Left ventricle myocardium inferior (tissue), 1 donor: ENCODE results near the gene ARHGAP24. TPM values are rescaled to one million over a fixed set of nuclear protein-coding genes. Genes with fewer than 3 reads are reported as not detected.

ENCODE experiments used
- DNase-seq: peaks from one replicate; pipeline ENCODE4 v3.0.0-alpha.2; 2020
- H3K27ac ChIP-seq: fragments of 200-600 bp; replicated peaks from 2 replicates; pipeline ENCODE4 v1.8.0; 2021
- H3K27me3 ChIP-seq: fragments of 200-600 bp; 2 replicates; pipeline ENCODE4 v1.8.0; 2021; ENCODE audit warnings: low read depth
- H3K36me3 ChIP-seq: fragments of 200-600 bp; 2 replicates; pipeline ENCODE4 v1.8.0; 2021
- H3K4me1 ChIP-seq: fragments of 200-600 bp; 2 replicates; pipeline ENCODE4 v1.8.0; 2021
- H3K4me3 ChIP-seq: fragments of 200-600 bp; 2 replicates; pipeline ENCODE4 v1.8.0; 2021; ENCODE audit warnings: mild to moderate bottlenecking, moderate library complexity
- H3K9me3 ChIP-seq: fragments of 200-600 bp; replicated peaks from 2 replicates; pipeline ENCODE4 v1.8.0; 2021
- CTCF ChIP-seq: fragments of 200-600 bp; IDR thresholded peaks from 2 replicates; pipeline ENCODE4 v1.8.0; 2021; ENCODE audit warnings: antibody characterized with exemption, mild to moderate bottlenecking, borderline replicate concordance
- intact Hi-C: fragments of 100-400 bp; cut with micrococcal nuclease; formaldehyde crosslinking; loops from one replicate; pipeline ENCODE4 v1.11.0; 2022
- total RNA-seq: library from RNA; stranded (reverse); fragmentation: NEBNext Ultra II Directional; extraction: Animal tissue kit (Norgen Biotek cat#: 25700); gene quantifications from one replicate; pipeline ENCODE4 v1.2.1, GENCODE V29; 2021
- donor health status: DM: no; HTN: yes; CAD: no; lungs with severe emphysema.

Gene ARHGAP24
- total RNA-seq, 1 donor from 2014 or later: 13.7 TPM

- no peak overlapping the region for H3K4me3 ChIP-seq
- peaks cover 66% of the 10 kb centered on the region for H3K4me1 ChIP-seq
- TF ChIP-seq CTCF: peak; percentile 28
- H3K9me3 ChIP-seq: no peaks in the 10 kb centered on the region
- intact Hi-C loops: no loop called here
- no peak for DNase-seq
- no peaks in the 10 kb centered on the region for H3K27me3 ChIP-seq
- no peaks in the 10 kb centered on the region for H3K36me3 ChIP-seq
- H3K27ac ChIP-seq: peak overlapping the region; percentile 43
Observed at GRCh38 chr4:85826060-85826678, 351.2 kb downstream of the ARHGAP24 start.

- peaks cover 65% of the 10 kb centered on the region for H3K4me1 ChIP-seq
- TF ChIP-seq CTCF: no peak
- no peaks in the 10 kb centered on the region for H3K27me3 ChIP-seq
- peak overlapping the region; percentile 77 for H3K27ac ChIP-seq
- H3K36me3 ChIP-seq: no peaks in the 10 kb centered on the region
- no peak for DNase-seq
- H3K9me3 ChIP-seq: no peaks in the 10 kb centered on the region
- H3K4me3 ChIP-seq: peak overlapping the region; percentile 58
- intact Hi-C loops: no loop called here
Observed at GRCh38 chr4:85828027-85828890, 353.3 kb downstream of the ARHGAP24 start.

- intact Hi-C loops: no loop called here
- no peak for DNase-seq
- Histone ChIP-seq H3K4me3 (no peak overlapping the region), H3K27ac (no peak overlapping the region), H3K9me3 (no peaks in the 10 kb centered on the region), H3K36me3 (no peaks in the 10 kb centered on the region), H3K27me3 (no peaks in the 10 kb centered on the region), H3K4me1 (peaks cover 57% of the 10 kb centered on the region)
- no peak for TF ChIP-seq CTCF
Observed at GRCh38 chr4:85829276-85830051, 354.5 kb downstream of the ARHGAP24 start.

- intact Hi-C loops: no loop called here
- no peak for DNase-seq
- H3K27me3 ChIP-seq: no peaks in the 10 kb centered on the region
- H3K4me3 ChIP-seq: no peak overlapping the region
- no peaks in the 10 kb centered on the region for H3K36me3 ChIP-seq
- no peak overlapping the region for H3K27ac ChIP-seq
- H3K9me3 ChIP-seq: no peaks in the 10 kb centered on the region
- no peak for TF ChIP-seq CTCF
- H3K4me1 ChIP-seq: peaks cover 41% of the 10 kb centered on the region
Observed at GRCh38 chr4:85831647-85832046, 356.7 kb downstream of the ARHGAP24 start.

- no peaks in the 10 kb centered on the region for H3K27me3 ChIP-seq
- TF ChIP-seq CTCF: no peak
- intact Hi-C loops: no loop called here
- no peaks in the 10 kb centered on the region for H3K36me3 ChIP-seq
- no peak for DNase-seq
- no peak overlapping the region for H3K4me3 ChIP-seq
- peaks cover 27% of the 10 kb centered on the region for H3K4me1 ChIP-seq
- H3K27ac ChIP-seq: no peak overlapping the region
- no peaks in the 10 kb centered on the region for H3K9me3 ChIP-seq
Observed at GRCh38 chr4:85833302-85833701, 358.4 kb downstream of the ARHGAP24 start.
